Activated CD8-positive, alpha-beta memory T cell treated with anti-CD3 and anti-CD28 coated beads, Interleukin-2, amount 50 U/mL, for 1 hour (primary cell): ENCODE measurements around the gene SMIM32.

ENCODE experiments used
- DNase-seq: peaks from one replicate; pipeline ENCODE4 v3.0.0-alpha.2; 2020; ENCODE audit errors: extremely low read depth

The SMIM32 gene

DNA sequence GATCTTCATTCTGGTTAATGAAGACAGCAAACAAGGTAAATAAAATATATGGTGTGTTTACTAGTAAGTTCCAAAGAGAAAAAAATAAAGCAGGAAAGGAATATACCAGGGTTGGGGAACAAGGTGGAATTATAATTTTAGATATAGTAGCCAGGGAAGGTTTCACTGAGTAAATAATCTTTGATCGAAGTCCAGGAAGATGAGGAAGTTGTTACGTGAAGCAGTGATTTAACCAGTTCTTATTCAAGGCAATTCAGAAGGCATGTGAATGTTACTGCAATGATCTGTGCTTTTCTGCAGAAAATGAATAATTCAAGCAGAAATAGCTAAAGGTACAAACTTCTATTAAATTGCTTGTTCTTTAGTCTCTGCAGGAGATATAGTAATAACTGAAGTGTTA lies 6.2 kb downstream of the SMIM32 start:
- DNase-seq = no peak

DNA sequence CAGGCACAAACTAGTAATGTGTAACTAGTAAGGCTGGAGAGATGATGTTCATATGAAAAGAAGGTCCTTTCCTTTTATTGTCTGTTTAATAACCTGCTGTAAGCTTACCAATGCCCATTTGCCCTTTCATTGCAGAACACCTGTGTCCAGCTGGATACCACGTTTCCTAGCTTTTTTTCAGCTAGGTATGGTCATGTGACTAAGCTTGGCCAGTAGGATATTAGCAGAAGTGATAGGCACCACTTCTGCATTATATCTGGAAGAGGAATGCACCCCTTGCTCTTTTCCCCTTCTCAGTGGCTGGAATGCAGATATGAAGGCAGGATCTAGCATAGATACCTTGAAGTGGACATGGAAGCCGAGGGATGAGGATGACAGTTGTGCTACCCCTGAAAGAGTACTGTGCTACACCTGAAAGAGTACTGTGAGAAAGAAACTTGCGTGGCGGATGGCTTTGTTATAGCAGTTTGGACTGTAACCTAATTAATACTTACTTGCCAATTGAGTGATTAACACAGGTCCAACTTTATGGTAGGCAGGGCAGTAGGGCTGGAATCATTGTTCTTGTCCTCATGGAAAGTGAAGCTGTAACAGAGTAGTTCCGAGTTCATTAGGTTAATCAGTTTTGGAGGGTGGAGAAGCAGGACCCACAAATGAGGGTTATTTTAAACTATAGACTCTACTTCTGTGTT lies 6.8 kb downstream of the SMIM32 start:
- no peak for DNase-seq

GRCh38 chr5:136182618-136183017 lies 10.3 kb downstream of the SMIM32 start:
- DNase-seq = no peak

GRCh38 chr5:136174021-136174659 lies 18.8 kb downstream of the SMIM32 start:
- no peak for DNase-seq

DNA sequence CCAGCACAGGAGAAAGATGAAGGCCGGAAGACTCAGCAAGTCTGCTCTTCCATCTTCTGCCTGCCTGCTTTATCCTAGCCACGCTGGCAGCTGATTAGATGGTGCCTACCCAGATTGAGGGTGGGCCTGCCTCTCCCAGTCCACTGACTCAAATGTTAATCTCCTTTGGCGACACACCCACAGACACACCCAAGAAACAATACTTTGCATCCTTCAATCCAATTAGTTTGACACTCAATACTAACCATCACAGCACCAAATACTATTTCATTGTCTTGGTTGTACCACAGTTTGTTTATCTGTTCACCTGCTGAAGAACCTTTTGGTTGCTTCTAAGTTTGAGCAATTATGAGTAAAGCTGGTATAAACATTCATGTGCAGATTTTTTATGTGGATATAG lies 23.7 kb downstream of the SMIM32 start:
- DNase-seq = no peak

- DNase-seq = no peak
These were observed 26.1 kb downstream of the SMIM32 start for GRCh38 chr5:136166909-136167308.

- no peak for DNase-seq
These were observed 28.7 kb downstream of the SMIM32 start for GRCh38 chr5:136164226-136164625.

GRCh38 chr5:136162008-136162407 lies 31.0 kb downstream of the SMIM32 start:
- DNase-seq = no peak

GRCh38 chr5:136159457-136159856 lies 33.5 kb downstream of the SMIM32 start:
- no peak for DNase-seq

- no peak for DNase-seq
These were observed 35.4 kb downstream of the SMIM32 start for GRCh38 chr5:136157514-136157913.

GRCh38 chr5:136155761-136156160 lies 37.2 kb downstream of the SMIM32 start:
- DNase-seq = no peak

DNA sequence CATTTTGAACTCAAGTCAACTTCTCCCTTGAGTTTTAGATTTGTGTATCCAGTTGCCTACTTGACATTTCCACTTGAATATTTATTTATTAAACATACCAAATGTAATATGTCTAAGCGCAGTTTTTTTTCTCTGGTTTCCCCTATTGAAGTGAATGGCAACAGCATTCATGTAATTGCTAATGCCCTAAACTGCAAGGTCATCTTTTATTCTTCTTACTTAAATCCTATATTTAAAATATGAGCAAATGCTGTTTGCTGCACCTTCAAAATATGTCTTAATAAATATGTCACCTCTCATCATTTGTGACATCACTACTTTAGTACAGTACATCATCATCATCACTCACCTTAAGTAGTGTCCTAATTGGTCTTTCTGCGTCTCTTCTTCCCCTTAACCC lies 37.9 kb downstream of the SMIM32 start:
- DNase-seq = no peak

DNA sequence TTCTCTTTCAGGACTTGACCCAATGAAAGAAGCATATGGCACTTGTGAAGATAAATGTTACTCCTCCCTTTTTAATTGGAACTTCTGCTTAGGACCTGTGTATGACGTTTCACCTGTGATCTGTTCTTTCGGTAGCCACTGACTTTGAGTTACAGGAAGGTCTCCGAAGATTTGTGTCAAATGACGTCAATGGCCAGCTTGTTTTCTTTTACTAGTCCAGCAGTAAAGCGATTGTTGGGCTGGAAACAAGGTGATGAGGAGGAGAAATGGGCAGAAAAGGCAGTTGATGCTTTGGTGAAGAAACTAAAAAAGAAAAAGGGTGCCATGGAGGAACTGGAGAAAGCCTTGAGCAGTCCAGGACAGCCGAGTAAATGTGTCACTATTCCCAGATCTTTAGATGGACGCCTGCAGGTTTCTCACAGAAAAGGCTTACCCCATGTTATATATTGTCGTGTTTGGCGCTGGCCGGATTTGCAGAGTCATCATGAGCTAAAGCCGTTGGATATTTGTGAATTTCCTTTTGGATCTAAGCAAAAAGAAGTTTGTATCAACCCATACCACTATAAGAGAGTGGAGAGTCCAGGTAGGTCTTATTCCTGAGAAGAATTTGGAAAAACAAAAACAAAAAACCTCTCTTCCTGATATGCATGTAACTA lies 39.3 kb downstream of the SMIM32 start:
- DNase-seq = no peak

- DNase-seq = no peak
These were observed 43.1 kb downstream of the SMIM32 start for GRCh38 chr5:136149891-136150290.

DNA sequence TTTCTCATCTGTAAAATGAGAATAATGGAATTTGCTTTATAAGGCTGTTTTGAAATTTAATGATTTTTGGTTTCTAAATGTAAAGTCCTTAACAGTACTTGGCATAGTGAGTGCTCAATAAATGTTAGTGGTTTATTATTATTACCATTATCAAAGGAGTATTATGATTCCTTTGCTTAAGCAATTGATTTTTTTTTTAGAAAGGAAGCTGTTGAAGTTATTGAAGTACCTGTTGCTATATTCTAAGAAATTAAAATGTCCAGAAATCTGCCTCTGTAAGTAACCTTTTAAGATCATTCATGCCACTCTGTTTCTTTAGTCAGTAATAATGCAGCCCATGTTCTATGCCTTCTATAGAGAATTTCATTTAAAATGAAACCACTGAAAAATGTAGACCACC lies 45.3 kb downstream of the SMIM32 start:
- no peak for DNase-seq

DNA sequence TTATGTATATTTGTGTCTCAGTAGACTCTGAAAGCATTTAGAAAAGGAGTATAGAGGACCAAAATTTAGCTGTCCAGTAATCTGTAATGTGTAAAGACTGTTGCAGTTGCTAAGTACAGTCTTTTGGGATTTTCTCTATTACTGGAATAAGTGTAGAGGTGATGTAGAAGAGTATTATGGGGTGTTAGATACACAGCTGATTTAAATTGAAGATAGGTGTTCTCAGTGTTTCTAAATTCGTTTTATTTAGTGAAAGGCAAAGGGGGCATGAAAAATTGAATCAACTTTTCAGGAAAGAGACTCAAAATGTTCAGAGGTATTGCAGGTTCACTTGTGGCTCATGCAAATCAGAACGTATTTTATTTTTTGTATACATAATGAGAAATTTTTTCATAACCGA lies 46.8 kb downstream of the SMIM32 start:
- DNase-seq = no peak

DNA sequence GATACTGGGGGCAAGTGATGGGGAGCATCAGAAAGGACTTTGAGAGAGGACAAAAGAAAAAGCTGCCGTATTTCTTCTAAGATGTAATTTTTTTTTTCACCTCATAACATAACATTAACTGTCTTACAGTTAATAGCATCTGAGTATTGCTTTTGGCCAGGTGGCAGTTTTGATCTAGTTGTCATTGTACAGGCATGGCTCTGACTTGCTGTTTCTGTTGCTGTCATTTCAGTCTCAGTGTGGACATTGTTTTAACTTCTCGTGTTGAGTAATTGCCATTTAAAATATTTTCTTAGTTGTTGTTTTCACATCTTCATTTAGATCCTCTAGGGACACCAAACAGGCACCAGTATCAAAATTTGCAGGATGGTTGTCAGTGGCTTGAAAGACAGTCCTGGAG lies 47.9 kb downstream of the SMIM32 start:
- DNase-seq = no peak

DNA sequence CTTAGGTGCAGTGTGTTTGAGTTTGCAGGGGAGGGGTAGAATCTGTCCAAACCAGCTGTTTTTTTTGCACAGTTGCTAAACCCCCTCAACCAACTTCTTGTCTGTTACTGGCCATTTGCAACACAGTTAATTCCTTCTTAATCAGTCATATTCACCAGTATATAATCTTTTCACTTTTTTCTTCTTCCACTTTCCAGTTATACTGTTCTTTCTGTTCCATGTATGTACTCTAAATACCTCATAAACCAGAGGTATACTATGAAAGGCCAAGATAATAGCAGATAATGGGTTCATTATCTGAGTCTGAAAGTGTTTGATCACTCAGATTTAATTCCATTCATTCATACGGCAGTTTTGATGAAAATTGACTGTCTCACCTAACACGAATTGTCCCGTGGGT lies 49.2 kb downstream of the SMIM32 start:
- no peak for DNase-seq

DNA sequence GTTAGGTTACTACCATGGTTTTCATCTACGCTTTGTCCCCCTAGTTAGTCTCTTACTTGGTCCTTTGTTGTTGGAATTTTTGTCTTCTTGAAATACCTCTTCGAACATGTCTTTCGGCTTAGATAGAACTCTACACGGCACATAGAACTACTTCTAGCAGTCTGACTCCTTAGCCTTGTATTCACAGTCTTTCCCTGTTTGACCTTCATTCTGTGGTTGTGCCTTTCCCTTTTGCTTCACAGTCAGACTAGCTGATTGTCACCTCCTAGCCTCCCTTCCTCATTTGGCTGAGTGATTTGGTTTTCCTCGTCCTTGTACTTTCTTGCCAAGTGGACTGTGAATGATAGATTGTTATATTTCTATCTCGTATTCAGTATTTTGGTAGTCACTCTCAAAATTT lies 49.6 kb downstream of the SMIM32 start:
- no peak for DNase-seq

DNA sequence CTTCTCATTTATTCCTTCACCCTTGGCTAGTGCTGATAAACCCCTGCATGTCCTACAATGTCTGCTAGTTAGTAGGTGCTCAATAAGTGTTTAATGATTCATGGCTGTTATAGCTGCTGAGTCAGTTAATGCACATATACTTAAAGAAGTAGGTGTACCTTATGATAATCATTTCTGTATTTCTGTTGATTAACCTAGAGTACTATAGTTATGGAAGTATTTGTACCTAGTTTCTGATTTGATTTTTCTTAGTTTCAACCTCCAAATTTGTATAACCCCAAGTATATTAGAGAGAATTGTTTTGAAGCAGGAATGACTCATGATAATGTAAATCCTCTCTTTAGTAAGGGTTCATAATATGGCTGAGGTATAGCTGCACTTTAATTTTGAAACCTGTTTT lies 51.4 kb downstream of the SMIM32 start:
- DNase-seq = no peak
